Smooth muscle cell (in vitro differentiated cells): ENCODE results near the gene STAT4. TPM values are rescaled to one million over a fixed set of nuclear protein-coding genes. Genes with fewer than 3 reads are reported as not detected.

Experiments
- DNase-seq: peaks from one replicate; lab custom pipeline; 2025; ENCODE audit not compliant: unreplicated experiment; lab: John Stamatoyannopoulos, UW
- H2AFZ ChIP-seq: fragments of 200-600 bp; sonication (generic); 2 replicates; pipeline ENCODE4 v1.6.0; 2016; ENCODE audit warnings: antibody characterized with exemption, low read depth, mild to moderate bottlenecking
- H3F3A ChIP-seq: fragments of 200-600 bp; sonication (generic); 2 replicates; pipeline ENCODE4 v1.6.0; 2017; ENCODE audit warnings: antibody characterized with exemption, low read depth
- H3K27ac ChIP-seq: fragments of 200-600 bp; sonication (generic); 2 replicates; pipeline ENCODE4 v1.5.1; 2016; ENCODE audit warnings: low read depth, mild to moderate bottlenecking
- H3K27me3 ChIP-seq: fragments of 200-600 bp; sonication (generic); 2 replicates; pipeline ENCODE4 v1.6.1; 2016; ENCODE audit warnings: low read depth, mild to moderate bottlenecking
- H3K36me3 ChIP-seq: fragments of 200-600 bp; sonication (generic); 2 replicates; pipeline ENCODE4 v1.5.1; 2016; ENCODE audit warnings: low read depth
- H3K4me1 ChIP-seq: fragments of 200-600 bp; sonication (generic); 2 replicates; pipeline ENCODE4 v1.5.1; 2016; ENCODE audit warnings: low read depth
- H3K4me2 ChIP-seq: fragments of 200-600 bp; sonication (generic); 2 replicates; pipeline ENCODE4 v1.6.0; 2016; ENCODE audit warnings: mild to moderate bottlenecking
- H3K4me3 ChIP-seq: fragments of 200-600 bp; sonication (generic); 2 replicates; pipeline ENCODE4 v1.5.1; 2016; ENCODE audit warnings: mild to moderate bottlenecking
- H3K79me2 ChIP-seq: fragments of 200-600 bp; sonication (generic); 2 replicates; pipeline ENCODE4 v1.6.0; 2016; ENCODE audit warnings: low read depth, mild to moderate bottlenecking
- H3K9ac ChIP-seq: fragments of 200-600 bp; sonication (generic); 2 replicates; pipeline ENCODE4 v1.6.0; 2016; ENCODE audit warnings: low read depth
- H3K9me3 ChIP-seq: fragments of 200-600 bp; sonication (generic); replicated peaks from 2 replicates; pipeline ENCODE4 v1.5.1; 2016; ENCODE audit warnings: low read depth
- H4K20me1 ChIP-seq: fragments of 200-600 bp; sonication (generic); 2 replicates; pipeline ENCODE4 v1.6.0; 2016; ENCODE audit warnings: low read depth
- CTCF ChIP-seq: fragments of 200-600 bp; sonication (generic); IDR thresholded peaks from 2 replicates; pipeline ENCODE4 v1.5.1; 2017; ENCODE audit warnings: borderline replicate concordance, mild to moderate bottlenecking, antibody characterized with exemption; ENCODE audit not compliant: insufficient read depth, poor library complexity, severe bottlenecking
- WGBS: methylation state at CpG from one replicate; pipeline ENCODE4 v1.1.7; 2016; ENCODE audit warnings: low lambda C conversion rate; 5-methylcytosine and 5-hydroxymethylcytosine counted together
- polyA plus RNA-seq: library from polyadenylated mRNA; unstranded; fragments of >200 nt; fragmentation: Nextera tagmentation; extraction: Ambion mirVana; gene quantifications from 2 replicates; pipeline ENCODE4 v1.2.1, GENCODE V29; 2016
- total RNA-seq: library from RNA; depleted of rRNA; stranded (reverse); fragments of >200 nt; gene quantifications from 2 replicates; pipeline ENCODE4 v1.2.3, GENCODE V29; 2014

Gene STAT4
- total and polyA plus RNA-seq, 2 experiments from 2014 or later = 0.89 to 8.4 TPM

GRCh38 chr2:191053256-191053655, 97.5 kb downstream of the STAT4 start:
- Histone ChIP-seq H3K9ac (no peak overlapping the region), H4K20me1 (no peaks in the 10 kb centered on the region), H3K79me2 (no peaks in the 10 kb centered on the region), H3K4me3 (no peak overlapping the region), H3K4me1 (peaks cover 8% of the 10 kb centered on the region), H3K9me3 (no peaks in the 10 kb centered on the region), H3K27me3 (peaks cover 11% of the 10 kb centered on the region), H2AFZ (no peak overlapping the region), H3K27ac (no peak overlapping the region), H3K4me2 (no peak overlapping the region), H3F3A (no peaks in the 10 kb centered on the region), H3K36me3 (no peaks in the 10 kb centered on the region)
- 74% methylated on average over 6 of the region's 6 CpGs for WGBS
- no peak for DNase-seq
- no peak for TF ChIP-seq CTCF

GRCh38 chr2:191051825-191052778, 98.7 kb downstream of the STAT4 start:
- H3F3A ChIP-seq = no peaks in the 10 kb centered on the region
- peaks cover 8% of the 10 kb centered on the region for H3K4me1 ChIP-seq
- no peak for DNase-seq
- H3K9me3 ChIP-seq = no peaks in the 10 kb centered on the region
- no peak overlapping the region for H3K27ac ChIP-seq
- H3K27me3 ChIP-seq = peaks cover 11% of the 10 kb centered on the region
- TF ChIP-seq CTCF = peak; percentile 61
- H2AFZ ChIP-seq = no peak overlapping the region
- no peaks in the 10 kb centered on the region for H4K20me1 ChIP-seq
- no peak overlapping the region for H3K4me3 ChIP-seq
- no peak overlapping the region for H3K4me2 ChIP-seq
- no peaks in the 10 kb centered on the region for H3K36me3 ChIP-seq
- no peak overlapping the region for H3K9ac ChIP-seq
- 47% methylated on average over 10 of the region's 10 CpGs for WGBS
- H3K79me2 ChIP-seq = no peaks in the 10 kb centered on the region

- Histone ChIP-seq H4K20me1 (no peaks in the 10 kb centered on the region), H3K79me2 (no peaks in the 10 kb centered on the region), H3K9me3 (no peaks in the 10 kb centered on the region), H3K4me2 (no peak overlapping the region), H3K4me1 (peaks cover 8% of the 10 kb centered on the region), H3K27me3 (peaks cover 11% of the 10 kb centered on the region), H3K9ac (no peak overlapping the region), H3K36me3 (no peaks in the 10 kb centered on the region), H3K27ac (no peak overlapping the region), H3K4me3 (no peak overlapping the region), H3F3A (no peaks in the 10 kb centered on the region), H2AFZ (no peak overlapping the region)
- WGBS = 47% methylated on average over 3 of the region's 3 CpGs
- no peak for DNase-seq
- no peak for TF ChIP-seq CTCF
These were observed 99.6 kb downstream of the STAT4 start for GRCh38 chr2:191051177-191051576.
